CD14-positive monocyte (primary cell): Measurements from ENCODE around the gene SERINC1. TPM values are rescaled to one million over a fixed set of nuclear protein-coding genes. Genes with fewer than 3 reads are reported as not detected.

ENCODE experiments used
- DNase-seq, 3 donors: peaks; one replicate each; pipeline ENCODE4 v3.0.0-alpha.2; 2011 to 2022
- H2AFZ ChIP-seq: 2 replicates; pipeline ENCODE4 v1.6.0; 2012; ENCODE audit warnings: mild to moderate bottlenecking, low read depth, low read length, inconsistent platforms; ENCODE audit not compliant: insufficient read depth, poor library complexity, severe bottlenecking
- H3K27ac ChIP-seq, 2 donors: 1 replicate in 1 of 2; 2 replicates in 1 of 2; pipeline ENCODE4 v1.5.1; 2012 to 2013; ENCODE audit warnings: low read length in 2 of 2, control low read depth in 1 of 2, inconsistent platforms in 1 of 2, low read depth in 1 of 2, mild to moderate bottlenecking in 1 of 2
- H3K27me3 ChIP-seq, 2 donors: one replicate each; pipeline versions ENCODE4 v1.6.0 to v1.6.1; 2011 to 2013; ENCODE audit warnings: low read length in 2 of 2; ENCODE audit not compliant: control insufficient read depth in 2 of 2, insufficient read depth in 2 of 2
- H3K36me3 ChIP-seq, 2 donors: replicated peaks in 1 of 2; 1 replicate in 1 of 2; 2 replicates in 1 of 2; pipeline versions ENCODE4 v1.5.1 to v1.6.1; 2012 to 2013; ENCODE audit warnings: low read length in 2 of 2, control low read depth in 1 of 2, inconsistent platforms in 1 of 2, mild to moderate bottlenecking in 1 of 2; ENCODE audit not compliant: insufficient read depth in 2 of 2, control insufficient read depth in 1 of 2
- H3K4me1 ChIP-seq, 2 donors: 1 replicate in 1 of 2; 2 replicates in 1 of 2; pipeline versions ENCODE4 v1.5.1 to v1.6.1; 2012 to 2013; ENCODE audit warnings: low read length in 2 of 2, control low read depth in 1 of 2, inconsistent platforms in 1 of 2, mild to moderate bottlenecking in 1 of 2, moderate library complexity in 1 of 2; ENCODE audit not compliant: insufficient read depth in 2 of 2, control insufficient read depth in 1 of 2
- H3K4me2 ChIP-seq: replicated peaks from 2 replicates; pipeline ENCODE3; 2012; ENCODE audit warnings: low read length, moderate library complexity, mild to moderate bottlenecking; ENCODE audit not compliant: poor library complexity, severe bottlenecking; ENCODE audit errors: extremely low read depth
- H3K4me3 ChIP-seq, 3 experiments: fragments of 200-600 bp in 1 of 3; sonication (generic) in 1 of 3; replicated peaks in 1 of 3; 1 replicate in 2 of 3; 2 replicates in 1 of 3; pipeline ENCODE4 v1.5.1; 2011 to 2013; ENCODE audit warnings: low read length in 3 of 3, mild to moderate bottlenecking in 3 of 3, control low read depth in 2 of 3, low read depth in 2 of 3, inconsistent platforms in 1 of 3, moderate library complexity in 1 of 3
- H3K79me2 ChIP-seq: 2 replicates; pipeline ENCODE4 v1.6.0; 2012; ENCODE audit warnings: mild to moderate bottlenecking, control low read depth, inconsistent platforms, low read length, moderate library complexity; ENCODE audit not compliant: insufficient read depth
- H3K9ac ChIP-seq: 2 replicates; pipeline ENCODE4 v1.6.0; 2017; ENCODE audit warnings: low read length, mild to moderate bottlenecking; ENCODE audit not compliant: insufficient read depth, poor library complexity, severe bottlenecking
- H3K9me3 ChIP-seq, 2 donors: replicated peaks in 1 of 2; 1 replicate in 1 of 2; 2 replicates in 1 of 2; pipeline versions ENCODE4 v1.5.1 to v1.6.1; 2012 to 2013; ENCODE audit warnings: low read length in 2 of 2, control low read depth in 1 of 2; ENCODE audit not compliant: control insufficient read depth in 1 of 2, insufficient read depth in 1 of 2
- H4K20me1 ChIP-seq: 2 replicates; pipeline ENCODE4 v1.6.0; 2012; ENCODE audit warnings: mild to moderate bottlenecking, low read length, control low read depth, moderate library complexity; ENCODE audit not compliant: insufficient read depth
- H3K27ac Mint-ChIP-seq, 7 donors: one replicate each; pipeline ENCODE4 v1.8.0; 2020; ENCODE audit warnings: mild to moderate bottlenecking in 7 of 7, mixed read lengths in 7 of 7, moderate library complexity in 6 of 7, inconsistent platforms in 2 of 7
- H3K27me3 Mint-ChIP-seq, 3 donors: one replicate each; pipeline ENCODE4 v1.8.0; 2021 to 2022; ENCODE audit warnings: low read depth in 3 of 3, mild to moderate bottlenecking in 3 of 3, mixed read lengths in 3 of 3, moderate library complexity in 3 of 3, inconsistent platforms in 1 of 3
- H3K36me3 Mint-ChIP-seq, 2 donors: one replicate each; pipeline ENCODE4 v1.8.0; 2020; ENCODE audit warnings: mixed read lengths in 2 of 2, inconsistent platforms in 1 of 2, mild to moderate bottlenecking in 1 of 2
- H3K4me1 Mint-ChIP-seq: one replicate; pipeline ENCODE4 v1.8.0; 2020; ENCODE audit warnings: mild to moderate bottlenecking, mixed read lengths
- H3K4me3 Mint-ChIP-seq, 2 donors: one replicate each; pipeline ENCODE4 v1.8.0; 2020; ENCODE audit warnings: mild to moderate bottlenecking in 2 of 2, mixed read lengths in 2 of 2, moderate library complexity in 1 of 2
- H3K9me3 Mint-ChIP-seq, 7 donors: one replicate each; pipeline ENCODE4 v1.8.0; 2020 to 2022; ENCODE audit warnings: mixed read lengths in 7 of 7, mild to moderate bottlenecking in 6 of 7, moderate library complexity in 6 of 7, inconsistent platforms in 2 of 7
- WGBS: methylation state at CpG from one replicate; pipeline ENCODE4 v1.1.5; 2013; ENCODE audit warnings: missing lambda C conversion rate; ENCODE audit not compliant: insufficient coverage; 5-methylcytosine and 5-hydroxymethylcytosine counted together
- intact Hi-C, 2 donors: fragments of 100-400 bp; cut with micrococcal nuclease; formaldehyde crosslinking; loops; one replicate each; pipeline versions ENCODE4 v1.15.0 to v1.15.1; 2023
- polyA plus RNA-seq, 3 donors: library from polyadenylated mRNA; depleted of rRNA in 1 of 3; unstranded in 2 of 3; stranded (reverse) in 1 of 3; fragments of 300-500 nt in 2 of 3; fragments of >200 nt in 1 of 3; fragmentation: Illumina TruSeq in 2 of 3; gene quantifications; 1 replicate in 2 of 3; 2 replicates in 1 of 3; pipeline ENCODE4 v1.2.3, GENCODE V29; 2012 to 2021
- small RNA-seq: library from RNA; depleted of rRNA; stranded (forward); fragments of <200 nt; gene quantifications from one replicate; pipeline ENCODE3, GENCODE V24; 2012; ENCODE audit warnings: low read depth; ENCODE audit not compliant: insufficient read length
- TF ChIP-seq, protein P1 (sequence below): fragments of 200-600 bp; IDR thresholded peaks from one replicate; pipeline ENCODE4 v1.8.0; 2022; ENCODE audit warnings: antibody characterized with exemption, mild to moderate bottlenecking

The SERINC1 gene
- polyA plus RNA-seq, 3 donors = 38.9 to 161 (median 125) TPM

DNA sequence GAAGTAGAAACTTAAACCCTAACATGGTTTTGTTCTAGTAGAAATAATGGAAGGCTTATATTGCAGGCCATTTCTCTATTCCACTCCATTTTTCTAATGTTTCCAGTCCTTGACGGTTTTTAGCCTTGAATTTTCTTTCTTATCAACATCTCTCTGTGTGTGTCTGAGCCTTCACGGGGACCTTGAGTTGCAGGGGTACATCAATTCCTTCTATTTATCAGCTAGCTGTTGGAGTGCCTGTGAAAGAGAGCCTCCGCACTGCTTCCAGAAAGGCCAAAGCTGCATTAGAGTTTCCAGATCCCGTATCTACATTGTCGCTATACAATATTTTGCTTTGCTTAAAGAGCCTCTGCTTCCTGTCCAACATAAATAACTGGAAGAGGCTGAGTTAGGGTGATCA, 77.6 kb downstream of the SERINC1 start:
- H3K27me3 ChIP-seq = peaks cover 2% of the 10 kb centered on the region in 2 donors
- no peaks in the 10 kb centered on the region for H3K36me3 Mint-ChIP-seq
- no peaks in the 10 kb centered on the region for H3K79me2 ChIP-seq
- no peaks in the 10 kb centered on the region for H4K20me1 ChIP-seq
- no peak overlapping the region for H3K4me3 ChIP-seq
- H3K4me3 Mint-ChIP-seq = no peak overlapping the region
- intact Hi-C loops = loop anchor here in 1 of 2 donors (10.0 kb wide), 1 partner anchor 1059 kb away; the partner anchor contains the start of gene TBC1D32
- no peak for DNase-seq
- 80% methylated on average over 1 of the region's 5 CpGs for WGBS
- no peak overlapping the region for H3K4me2 ChIP-seq
- no peak overlapping the region for H3K27ac Mint-ChIP-seq
- peaks cover 0 to 2% (median 0%) of the 10 kb centered on the region in 7 donors for H3K9me3 Mint-ChIP-seq
- H3K9me3 ChIP-seq = no peaks in the 10 kb centered on the region
- peaks cover under 1% of the 10 kb centered on the region for H3K4me1 Mint-ChIP-seq
- H3K9ac ChIP-seq = no peak overlapping the region
- no peak overlapping the region for H3K27ac ChIP-seq
- no peak overlapping the region for H2AFZ ChIP-seq
- peaks cover 1 to 4% (median 3%) of the 10 kb centered on the region in 3 donors for H3K27me3 Mint-ChIP-seq
- H3K4me1 ChIP-seq = peaks cover 0 to 2% of the 10 kb centered on the region in 2 donors
- TF ChIP-seq, protein P1, sequence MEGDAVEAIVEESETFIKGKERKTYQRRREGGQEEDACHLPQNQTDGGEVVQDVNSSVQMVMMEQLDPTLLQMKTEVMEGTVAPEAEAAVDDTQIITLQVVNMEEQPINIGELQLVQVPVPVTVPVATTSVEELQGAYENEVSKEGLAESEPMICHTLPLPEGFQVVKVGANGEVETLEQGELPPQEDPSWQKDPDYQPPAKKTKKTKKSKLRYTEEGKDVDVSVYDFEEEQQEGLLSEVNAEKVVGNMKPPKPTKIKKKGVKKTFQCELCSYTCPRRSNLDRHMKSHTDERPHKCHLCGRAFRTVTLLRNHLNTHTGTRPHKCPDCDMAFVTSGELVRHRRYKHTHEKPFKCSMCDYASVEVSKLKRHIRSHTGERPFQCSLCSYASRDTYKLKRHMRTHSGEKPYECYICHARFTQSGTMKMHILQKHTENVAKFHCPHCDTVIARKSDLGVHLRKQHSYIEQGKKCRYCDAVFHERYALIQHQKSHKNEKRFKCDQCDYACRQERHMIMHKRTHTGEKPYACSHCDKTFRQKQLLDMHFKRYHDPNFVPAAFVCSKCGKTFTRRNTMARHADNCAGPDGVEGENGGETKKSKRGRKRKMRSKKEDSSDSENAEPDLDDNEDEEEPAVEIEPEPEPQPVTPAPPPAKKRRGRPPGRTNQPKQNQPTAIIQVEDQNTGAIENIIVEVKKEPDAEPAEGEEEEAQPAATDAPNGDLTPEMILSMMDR = no peak
- no peaks in the 10 kb centered on the region for H3K36me3 ChIP-seq

DNA sequence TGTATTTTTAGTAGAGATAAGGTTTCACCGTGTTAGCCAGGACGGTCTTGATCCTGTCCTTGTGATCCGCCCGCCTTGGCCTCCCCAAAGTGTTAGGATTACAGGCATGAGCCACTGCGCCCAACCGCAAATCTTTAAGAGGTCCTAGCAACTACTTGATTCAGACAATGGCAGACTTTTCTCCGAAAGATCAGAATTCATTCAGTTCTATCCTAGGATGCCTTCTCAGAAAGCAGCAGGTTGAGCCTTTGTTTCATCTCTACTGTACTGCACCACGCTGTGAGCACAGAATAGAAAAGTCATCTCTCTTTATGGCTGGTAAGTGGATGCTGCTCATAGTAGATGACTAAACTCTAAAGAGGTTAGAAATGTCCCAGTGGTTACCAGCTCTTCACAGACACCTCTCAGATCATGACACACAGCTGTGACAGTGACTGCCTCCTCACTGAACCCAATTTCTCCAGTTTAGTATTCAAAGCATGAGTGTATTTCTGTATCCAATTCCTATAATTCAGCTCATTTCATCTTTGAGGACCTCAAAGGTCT, 78.2 kb downstream of the SERINC1 start:
- Histone ChIP-seq H3K79me2 (no peaks in the 10 kb centered on the region), H3K9me3 (no peaks in the 10 kb centered on the region), H3K4me1 (no peaks in the 10 kb centered on the region), H2AFZ (no peak overlapping the region), H3K4me3 (no peak overlapping the region), H3K27ac (no peak overlapping the region), H4K20me1 (no peaks in the 10 kb centered on the region), H3K4me2 (no peak overlapping the region), H3K36me3 (no peaks in the 10 kb centered on the region), H3K9ac (no peak overlapping the region), H3K27me3 (peaks cover 2% of the 10 kb centered on the region in 2 donors)
- H3K27me3 Mint-ChIP-seq = peaks cover 1 to 4% (median 3%) of the 10 kb centered on the region in 3 donors
- no peak for DNase-seq
- 92% methylated on average over 7 of the region's 8 CpGs for WGBS
- intact Hi-C loops = loop anchor here in 1 of 2 donors (10.0 kb wide), 1 partner anchor 1059 kb away; the partner anchor contains the start of gene TBC1D32
- H3K4me3 Mint-ChIP-seq = no peak overlapping the region
- no peaks in the 10 kb centered on the region for H3K36me3 Mint-ChIP-seq
- H3K27ac Mint-ChIP-seq = no peak overlapping the region
- TF ChIP-seq, protein P1 = no peak
- no peaks in the 10 kb centered on the region for H3K4me1 Mint-ChIP-seq
- H3K9me3 Mint-ChIP-seq = peaks cover 0 to 2% (median 0%) of the 10 kb centered on the region in 7 donors

Small RNA genes within 50 kb of the gene (small RNA-seq; reads per million reads assigned to genes)
- not detected for gene Z99129.1

Other genes starting within 250 kb of the SERINC1 start
- gene HSF2, start 72.2 kb downstream of the SERINC1 start, polyA plus RNA-seq = 1 to 10 TPM; 2.3 to 8.8 (median 2.6) TPM
- 1 to 10 TPM; 1.3 to 2.0 (median 1.4) TPM for gene PKIB, start 138.6 kb upstream of the SERINC1 start, polyA plus RNA-seq